NT2/D1 (cell line): ENCODE results near the gene DICER1.

Source experiments
- SUZ12 ChIP-seq: IDR thresholded peaks from 2 replicates; pipeline ENCODE4 v1.6.1; 2011; ENCODE audit not compliant: insufficient read length, insufficient read depth; ENCODE audit errors: extremely low read depth
- YY1 ChIP-seq: IDR thresholded peaks from 2 replicates; pipeline ENCODE4 v1.6.1; 2011; ENCODE audit not compliant: insufficient read length, insufficient read depth
- ZNF274 ChIP-seq: IDR thresholded peaks from 2 replicates; pipeline ENCODE4 v1.6.1; 2011; ENCODE audit warnings: mild to moderate bottlenecking, low read depth, low read length

- TF ChIP-seq SUZ12 (no peak), ZNF274 (no peak), YY1 (no peak)
Measured at GRCh38 chr14:95163666-95164065, 6.3 kb upstream of the DICER1 start.
